MM.1S (cell line): ENCODE measurements around the gene GID8.

Source experiments
- DNase-seq: peaks from one replicate; pipeline ENCODE4 v3.0.0-alpha.2; 2015
- H2AFZ ChIP-seq: fragments of 300-600 bp; sonication (generic); 2 replicates; pipeline ENCODE4 v1.6.0; 2016; ENCODE audit warnings: antibody characterized with exemption, low read length
- H3F3A ChIP-seq: fragments of 300-600 bp; sonication (generic); 2 replicates; pipeline ENCODE4 v1.6.1; 2016; ENCODE audit warnings: mild to moderate bottlenecking, antibody characterized with exemption, low read length, moderate library complexity, mixed read lengths; ENCODE audit not compliant: insufficient read depth
- H3K27ac ChIP-seq: fragments of 300-600 bp; sonication (generic); 2 replicates; pipeline ENCODE4 v1.5.1; 2016; ENCODE audit warnings: mild to moderate bottlenecking, low read length
- H3K27me3 ChIP-seq: fragments of 300-600 bp; sonication (generic); replicated peaks from 2 replicates; pipeline ENCODE4 v1.6.0; 2016; ENCODE audit warnings: low read length; ENCODE audit not compliant: insufficient read depth
- H3K36me3 ChIP-seq: fragments of 300-600 bp; sonication (generic); replicated peaks from 2 replicates; pipeline ENCODE4 v1.6.1; 2016; ENCODE audit warnings: mild to moderate bottlenecking, low read length, mixed read lengths; ENCODE audit not compliant: insufficient read depth
- H3K4me1 ChIP-seq: fragments of 300-600 bp; sonication (generic); 2 replicates; pipeline ENCODE4 v1.6.1; 2016; ENCODE audit warnings: low read length, mixed read lengths
- H3K4me2 ChIP-seq: fragments of 300-600 bp; sonication (generic); 2 replicates; pipeline ENCODE4 v1.6.0; 2016; ENCODE audit warnings: low read depth, low read length
- H3K4me3 ChIP-seq: fragments of 300-600 bp; sonication (generic); 2 replicates; pipeline ENCODE4 v1.5.1; 2016; ENCODE audit warnings: low read length, mixed read lengths
- H3K79me2 ChIP-seq: fragments of 300-600 bp; sonication (generic); 2 replicates; pipeline ENCODE4 v1.6.1; 2016; ENCODE audit warnings: mixed run types, low read length, mixed read lengths
- H3K9ac ChIP-seq: fragments of 300-600 bp; sonication (generic); 2 replicates; pipeline ENCODE4 v1.6.1; 2016; ENCODE audit warnings: low read length, mixed read lengths
- H3K9me2 ChIP-seq: fragments of 300-600 bp; sonication (generic); replicated peaks from 2 replicates; pipeline ENCODE4 v1.6.1; 2016; ENCODE audit warnings: mild to moderate bottlenecking, low read length, mixed read lengths; ENCODE audit not compliant: insufficient read depth
- H3K9me3 ChIP-seq: fragments of 300-600 bp; sonication (generic); replicated peaks from 2 replicates; pipeline ENCODE4 v1.6.1; 2016; ENCODE audit warnings: mild to moderate bottlenecking, low read length, mixed read lengths; ENCODE audit not compliant: insufficient read depth
- H4K20me1 ChIP-seq: fragments of 300-600 bp; sonication (generic); 2 replicates; pipeline ENCODE4 v1.6.1; 2016; ENCODE audit warnings: mild to moderate bottlenecking, low read length, moderate library complexity, mixed read lengths; ENCODE audit not compliant: insufficient read depth
- CTCF ChIP-seq: fragments of 300-600 bp; sonication (generic); IDR thresholded peaks from 2 replicates; pipeline ENCODE4 v1.5.1; 2016; ENCODE audit warnings: antibody characterized with exemption, low read length, mixed read lengths
- EZH2 ChIP-seq: fragments of 300-600 bp; sonication (generic); optimal IDR thresholded peaks from 2 replicates; pipeline ENCODE3; 2017; ENCODE audit warnings: low read depth, mild to moderate bottlenecking, antibody characterized with exemption, low read length, mixed read lengths
- EZH2phosphoT487 ChIP-seq: fragments of 300-600 bp; sonication (generic); IDR thresholded peaks from 2 replicates; pipeline ENCODE4 v1.6.1; 2018; ENCODE audit warnings: antibody characterized with exemption, low read length

Gene GID8

GRCh38 chr20:62952968-62953838 is 15.3 kb downstream of the GID8 start:
- Histone ChIP-seq H3K4me1 (0 out of 2 replicates have a peak, but pooled peaks cover 10% of the 10 kb centered on the region), H3F3A (no peaks in the 10 kb centered on the region), H3K9ac (peak overlapping the region; percentile 25; the same call in 1 of the 2 replicates), H3K36me3 (no peaks in the 10 kb centered on the region), H3K9me2 (no peaks in the 10 kb centered on the region), H2AFZ (peak overlapping the region; percentile 56; the same call in 1 of the 2 replicates), H3K4me3 (peak overlapping the region; percentile 41; the same call in 1 of the 2 replicates), H3K79me2 (no peaks in the 10 kb centered on the region), H3K27me3 (peaks cover 8% of the 10 kb centered on the region; the same call in 1 of the 2 replicates), H3K9me3 (no peaks in the 10 kb centered on the region), H3K4me2 (peak overlapping the region; percentile 55), H4K20me1 (no peaks in the 10 kb centered on the region), H3K27ac (no peak overlapping the region; the same call in 1 of the 2 replicates)
- DNase-seq = no peak
- TF ChIP-seq CTCF (no peak), EZH2phosphoT487 (no peak)

GRCh38 chr20:62953839-62954703 is 16.1 kb downstream of the GID8 start:
- H3K9me3 ChIP-seq = no peaks in the 10 kb centered on the region
- H3K36me3 ChIP-seq = no peaks in the 10 kb centered on the region
- H2AFZ ChIP-seq = peak overlapping the region; percentile 56; the same call in 1 of the 2 replicates
- H3K9ac ChIP-seq = peak overlapping the region; percentile 25; the same call in 1 of the 2 replicates
- no peak overlapping the region; the same call in 1 of the 2 replicates for H3K27ac ChIP-seq
- TF ChIP-seq EZH2phosphoT487 (no peak), EZH2 (no peak), CTCF (no peak)
- no peaks in the 10 kb centered on the region for H3K79me2 ChIP-seq
- peaks cover 10% of the 10 kb centered on the region; the same call in 1 of the 2 replicates for H3K27me3 ChIP-seq
- no peaks in the 10 kb centered on the region for H3F3A ChIP-seq
- DNase-seq = peak; percentile 26
- 0 out of 2 replicates have a peak, but pooled peaks cover 10% of the 10 kb centered on the region for H3K4me1 ChIP-seq
- H3K4me3 ChIP-seq = peak overlapping the region; percentile 41; the same call in 1 of the 2 replicates
- H4K20me1 ChIP-seq = no peaks in the 10 kb centered on the region
- H3K4me2 ChIP-seq = peak overlapping the region; percentile 55
- no peaks in the 10 kb centered on the region for H3K9me2 ChIP-seq

- TF ChIP-seq EZH2 = no peak
- TF ChIP-seq EZH2phosphoT487 = no peak
- TF ChIP-seq CTCF = no peak
- no peak overlapping the region for H3K9ac ChIP-seq
- H2AFZ ChIP-seq = no peak overlapping the region
- no peaks in the 10 kb centered on the region for H3K9me3 ChIP-seq
- no peaks in the 10 kb centered on the region for H3K79me2 ChIP-seq
- H3K4me3 ChIP-seq = no peak overlapping the region
- no peaks in the 10 kb centered on the region for H3K9me2 ChIP-seq
- no peaks in the 10 kb centered on the region for H3K36me3 ChIP-seq
- H3K27me3 ChIP-seq = peaks cover 23% of the 10 kb centered on the region; the same call in 1 of the 2 replicates
- H3K27ac ChIP-seq = no peak overlapping the region
- no peak for DNase-seq
- H4K20me1 ChIP-seq = no peaks in the 10 kb centered on the region
- H3F3A ChIP-seq = no peaks in the 10 kb centered on the region
- 0 out of 2 replicates have a peak, but pooled peaks cover 10% of the 10 kb centered on the region for H3K4me1 ChIP-seq
- no peak overlapping the region for H3K4me2 ChIP-seq
These were observed 17.8 kb downstream of the GID8 start for GRCh38 chr20:62955519-62956386.
